DND-41 (cell line): ENCODE results near the gene ANTXR2.

Experiments
- EZH2 ChIP-seq: IDR thresholded peaks from 3 replicates; pipeline ENCODE4 v1.6.1; 2012; ENCODE audit warnings: borderline replicate concordance, low read depth, mild to moderate bottlenecking, moderate library complexity, low read length, inconsistent platforms; ENCODE audit not compliant: severe bottlenecking
- TF ChIP-seq, protein P1 (sequence below): IDR thresholded peaks from 2 replicates; pipeline ENCODE4 v1.5.1; 2012; ENCODE audit warnings: borderline replicate concordance, low read length, moderate library complexity, mild to moderate bottlenecking; ENCODE audit not compliant: poor library complexity, severe bottlenecking; ENCODE audit errors: extremely low read depth

DNA sequence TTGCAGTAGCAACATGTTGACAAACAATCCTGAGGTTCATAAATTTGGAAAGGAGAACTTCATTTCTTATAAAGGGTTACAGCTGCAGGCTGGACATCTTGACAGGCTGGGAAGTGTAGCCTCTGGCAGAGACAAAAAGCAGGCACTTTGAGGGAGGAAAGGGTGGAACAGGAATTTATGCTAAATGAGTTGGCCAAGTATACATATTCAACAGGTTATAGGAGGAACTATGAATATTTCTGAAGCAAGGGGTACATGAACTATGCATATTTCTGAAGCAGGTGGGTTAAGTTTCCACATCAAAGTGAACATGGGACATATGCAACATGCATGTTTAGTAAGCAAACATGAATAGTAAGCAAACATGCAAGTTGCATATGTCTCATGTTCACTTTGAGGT is 1.6 kb upstream of the ANTXR2 start:
- TF ChIP-seq, protein P1, sequence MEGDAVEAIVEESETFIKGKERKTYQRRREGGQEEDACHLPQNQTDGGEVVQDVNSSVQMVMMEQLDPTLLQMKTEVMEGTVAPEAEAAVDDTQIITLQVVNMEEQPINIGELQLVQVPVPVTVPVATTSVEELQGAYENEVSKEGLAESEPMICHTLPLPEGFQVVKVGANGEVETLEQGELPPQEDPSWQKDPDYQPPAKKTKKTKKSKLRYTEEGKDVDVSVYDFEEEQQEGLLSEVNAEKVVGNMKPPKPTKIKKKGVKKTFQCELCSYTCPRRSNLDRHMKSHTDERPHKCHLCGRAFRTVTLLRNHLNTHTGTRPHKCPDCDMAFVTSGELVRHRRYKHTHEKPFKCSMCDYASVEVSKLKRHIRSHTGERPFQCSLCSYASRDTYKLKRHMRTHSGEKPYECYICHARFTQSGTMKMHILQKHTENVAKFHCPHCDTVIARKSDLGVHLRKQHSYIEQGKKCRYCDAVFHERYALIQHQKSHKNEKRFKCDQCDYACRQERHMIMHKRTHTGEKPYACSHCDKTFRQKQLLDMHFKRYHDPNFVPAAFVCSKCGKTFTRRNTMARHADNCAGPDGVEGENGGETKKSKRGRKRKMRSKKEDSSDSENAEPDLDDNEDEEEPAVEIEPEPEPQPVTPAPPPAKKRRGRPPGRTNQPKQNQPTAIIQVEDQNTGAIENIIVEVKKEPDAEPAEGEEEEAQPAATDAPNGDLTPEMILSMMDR = no peak
- TF ChIP-seq EZH2 = no peak
